PC-3 (cell line): ENCODE measurements around the gene CHD5.

Experiments used
- CTCF ChIP-seq: fragments of 300-600 bp; sonication (generic); conservative IDR thresholded peaks from 2 replicates; pipeline ENCODE4 v1.5.1; 2017; ENCODE audit warnings: antibody characterized with exemption, low read depth, mild to moderate bottlenecking, low read length
- EZH2phosphoT487 ChIP-seq: fragments of 300-600 bp; sonication (generic); IDR thresholded peaks from 2 replicates; pipeline ENCODE4 v1.6.1; 2018; ENCODE audit warnings: mild to moderate bottlenecking, antibody characterized with exemption, low read length, borderline replicate concordance

GRCh38 chr1:6149597-6149996, 30.5 kb downstream of the CHD5 start:
- no peak for TF ChIP-seq CTCF
- TF ChIP-seq EZH2phosphoT487, result no peak
